M059J (cell line): ENCODE results near the gene LARP6. TPM values are rescaled to one million over a fixed set of nuclear protein-coding genes. Genes with fewer than 3 reads are reported as not detected.
"Not testable (repeated sequence)": the region's sequence is repeated elsewhere in the genome, so short reads cannot be mapped to it uniquely, and the experiment has no call there.

Experiments
- DNase-seq: peaks from one replicate; pipeline ENCODE4 v3.0.0-alpha.2; 2012; ENCODE audit warnings: low read depth
- total RNA-seq: library from RNA; depleted of rRNA; stranded (reverse); fragments of >200 nt; shearing (Covaris generic); gene quantifications from 2 replicates; pipeline ENCODE4 v1.2.3, GENCODE V29; 2014

LARP6 gene
- total RNA-seq, 1 experiment from 2014 or later = 58.3 TPM

- DNase-seq = no peak
Measured at GRCh38 chr15:70831094-70831911, 22.7 kb downstream of the LARP6 start.

- no peak for DNase-seq
Measured at GRCh38 chr15:70830615-70831014, 23.3 kb downstream of the LARP6 start.

- DNase-seq = no peak
Measured at GRCh38 chr15:70829371-70830166, 24.4 kb downstream of the LARP6 start.

- DNase-seq = no peak
Measured at GRCh38 chr15:70827721-70828120, 26.2 kb downstream of the LARP6 start.

GRCh38 chr15:70826634-70827033, 27.3 kb downstream of the LARP6 start:
- peak; percentile 65 for DNase-seq

- no peak for DNase-seq
Measured at GRCh38 chr15:70825841-70826240, 28.1 kb downstream of the LARP6 start.

- DNase-seq = no peak
Measured at GRCh38 chr15:70823196-70823595, 30.8 kb downstream of the LARP6 start.

GRCh38 chr15:70820214-70820613, 33.7 kb downstream of the LARP6 start:
- no peak for DNase-seq

- no peak for DNase-seq
Measured at GRCh38 chr15:70818580-70818979, 35.4 kb downstream of the LARP6 start.

GRCh38 chr15:70817266-70817665, 36.7 kb downstream of the LARP6 start:
- no peak for DNase-seq

- no peak for DNase-seq
Measured at GRCh38 chr15:70815604-70816003, 38.4 kb downstream of the LARP6 start.

- not testable (repeated sequence) for DNase-seq
Measured at GRCh38 chr15:70815011-70815410, 38.9 kb downstream of the LARP6 start.

GRCh38 chr15:70812827-70813364, 41.1 kb downstream of the LARP6 start:
- peak; percentile 74 for DNase-seq

GRCh38 chr15:70810916-70811578, 42.9 kb downstream of the LARP6 start:
- DNase-seq = no peak

- peak; percentile 54 for DNase-seq
Measured at GRCh38 chr15:70806992-70807712, 46.8 kb downstream of the LARP6 start.

- not testable (repeated sequence) for DNase-seq
Measured at GRCh38 chr15:70804388-70804787, 49.6 kb downstream of the LARP6 start.

GRCh38 chr15:70802629-70803028, 51.3 kb downstream of the LARP6 start:
- peak; percentile 85 for DNase-seq

- DNase-seq = peak; percentile 59
Measured at GRCh38 chr15:70801109-70801508, 52.8 kb downstream of the LARP6 start.

GRCh38 chr15:70799667-70800450, 54.1 kb downstream of the LARP6 start:
- DNase-seq = peak; percentile 96

- no peak for DNase-seq
Measured at GRCh38 chr15:70797464-70797863, 56.5 kb downstream of the LARP6 start.
